C4-2B (cell line): ENCODE results near the gene PRSS1.

Experiments
- H3K27ac ChIP-seq: fragments of 450-650 bp; 2 replicates; pipeline ENCODE4 v1.5.1; 2017
- ZFX ChIP-seq: fragments of 450-650 bp; IDR thresholded peaks from 2 replicates; pipeline ENCODE4 v1.6.1; 2017
- TF ChIP-seq, protein P1 (sequence below): fragments of 450-650 bp; conservative IDR thresholded peaks from 2 replicates; pipeline ENCODE4 v1.5.1; 2017; ENCODE audit warnings: mild to moderate bottlenecking

PRSS1 gene

DNA sequence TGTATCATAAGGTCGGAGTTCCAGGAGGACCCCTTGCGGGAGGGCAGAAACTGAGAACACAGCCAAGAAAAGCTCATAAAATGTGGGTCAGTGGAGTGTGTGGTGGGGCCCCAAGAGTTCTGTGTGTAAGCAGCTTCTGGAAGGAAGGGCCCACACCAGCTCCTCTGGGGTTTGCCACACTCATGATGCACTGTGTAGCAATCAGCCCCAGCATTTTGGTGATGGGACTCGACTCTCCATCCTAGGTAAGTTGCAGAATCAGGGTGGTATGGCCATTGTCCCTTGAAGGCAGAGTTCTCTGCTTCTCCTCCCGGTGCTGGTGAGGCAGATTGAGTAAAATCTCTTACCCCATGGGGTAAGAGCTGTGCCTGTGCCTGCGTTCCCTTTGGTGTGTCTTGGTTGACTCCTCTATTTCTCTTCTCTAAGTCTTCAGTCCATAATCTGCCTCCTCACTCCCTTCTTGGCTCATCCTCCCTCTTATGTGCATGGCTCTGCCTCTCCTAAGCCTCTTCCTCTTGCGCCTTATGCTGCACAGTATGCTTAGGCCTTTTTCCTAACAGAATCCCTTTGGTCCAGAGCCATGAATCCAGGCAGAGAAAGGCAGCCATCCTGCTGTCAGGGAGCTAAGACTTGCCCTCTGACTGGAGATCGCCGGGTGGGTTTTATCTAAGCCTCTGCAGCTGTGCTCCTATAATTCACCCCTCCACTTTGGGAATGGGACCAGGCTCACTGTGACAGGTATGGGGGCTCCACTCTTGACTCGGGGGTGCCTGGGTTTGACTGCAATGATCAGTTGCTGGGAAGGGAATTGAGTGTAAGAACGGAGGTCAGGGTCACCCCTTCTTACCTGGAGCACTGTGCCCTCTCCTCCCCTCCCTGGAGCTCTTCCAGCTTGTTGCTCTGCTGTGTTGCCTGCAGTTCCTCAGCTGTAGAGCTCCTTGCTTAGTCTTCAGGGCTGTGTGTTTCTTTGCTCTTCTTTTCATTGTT lies 39.3 kb downstream of the PRSS1 start:
- no peak for TF ChIP-seq ZFX
- TF ChIP-seq, protein P1, sequence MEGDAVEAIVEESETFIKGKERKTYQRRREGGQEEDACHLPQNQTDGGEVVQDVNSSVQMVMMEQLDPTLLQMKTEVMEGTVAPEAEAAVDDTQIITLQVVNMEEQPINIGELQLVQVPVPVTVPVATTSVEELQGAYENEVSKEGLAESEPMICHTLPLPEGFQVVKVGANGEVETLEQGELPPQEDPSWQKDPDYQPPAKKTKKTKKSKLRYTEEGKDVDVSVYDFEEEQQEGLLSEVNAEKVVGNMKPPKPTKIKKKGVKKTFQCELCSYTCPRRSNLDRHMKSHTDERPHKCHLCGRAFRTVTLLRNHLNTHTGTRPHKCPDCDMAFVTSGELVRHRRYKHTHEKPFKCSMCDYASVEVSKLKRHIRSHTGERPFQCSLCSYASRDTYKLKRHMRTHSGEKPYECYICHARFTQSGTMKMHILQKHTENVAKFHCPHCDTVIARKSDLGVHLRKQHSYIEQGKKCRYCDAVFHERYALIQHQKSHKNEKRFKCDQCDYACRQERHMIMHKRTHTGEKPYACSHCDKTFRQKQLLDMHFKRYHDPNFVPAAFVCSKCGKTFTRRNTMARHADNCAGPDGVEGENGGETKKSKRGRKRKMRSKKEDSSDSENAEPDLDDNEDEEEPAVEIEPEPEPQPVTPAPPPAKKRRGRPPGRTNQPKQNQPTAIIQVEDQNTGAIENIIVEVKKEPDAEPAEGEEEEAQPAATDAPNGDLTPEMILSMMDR = no peak
- H3K27ac ChIP-seq = no peak overlapping the region

DNA sequence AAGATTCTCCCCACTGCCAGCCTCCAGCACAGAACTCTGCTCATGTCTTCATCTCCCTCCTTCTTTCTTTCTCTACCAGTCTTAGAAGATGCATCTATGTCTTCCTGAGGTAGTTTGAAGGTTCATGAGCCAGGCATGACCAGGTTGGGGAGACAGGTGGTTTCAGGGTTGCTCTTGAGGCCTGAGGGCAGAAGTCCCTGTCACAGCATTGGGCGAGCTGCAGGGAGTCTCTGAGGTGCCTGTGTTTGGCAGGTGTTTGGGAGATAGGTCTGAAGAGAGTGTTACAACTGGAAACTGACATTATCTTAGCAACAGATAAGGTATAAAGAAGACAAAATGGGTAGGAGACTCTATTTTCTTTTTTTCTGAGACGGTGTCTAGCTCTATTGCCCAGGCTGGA lies 40.2 kb downstream of the PRSS1 start:
- TF ChIP-seq ZFX = no peak
- TF ChIP-seq, protein P1 = no peak

DNA sequence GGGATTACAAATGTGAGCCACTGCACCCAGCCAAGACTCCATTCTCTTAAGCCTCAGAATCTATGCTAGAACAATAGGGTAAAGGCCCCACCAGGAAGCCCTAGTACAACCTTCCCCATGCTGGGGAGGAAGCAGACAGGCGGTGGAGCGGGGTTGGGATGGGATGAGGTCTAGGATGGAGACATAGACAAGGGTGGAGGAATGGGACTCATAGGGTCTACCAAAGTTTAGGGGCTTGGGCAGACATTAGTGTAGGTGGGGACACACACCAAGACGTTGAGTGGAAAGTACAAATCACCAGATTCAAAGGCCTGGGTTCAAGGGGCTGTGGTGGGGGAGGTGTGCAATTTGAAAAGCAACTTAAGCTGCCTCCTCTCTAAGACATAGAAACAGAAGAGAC lies 40.8 kb downstream of the PRSS1 start:
- TF ChIP-seq ZFX = no peak
- TF ChIP-seq, protein P1 = no peak

More for the DNA sequence above, 40.2 kb downstream of the PRSS1 start:
- H3K27ac ChIP-seq = no peak overlapping the region

DNA sequence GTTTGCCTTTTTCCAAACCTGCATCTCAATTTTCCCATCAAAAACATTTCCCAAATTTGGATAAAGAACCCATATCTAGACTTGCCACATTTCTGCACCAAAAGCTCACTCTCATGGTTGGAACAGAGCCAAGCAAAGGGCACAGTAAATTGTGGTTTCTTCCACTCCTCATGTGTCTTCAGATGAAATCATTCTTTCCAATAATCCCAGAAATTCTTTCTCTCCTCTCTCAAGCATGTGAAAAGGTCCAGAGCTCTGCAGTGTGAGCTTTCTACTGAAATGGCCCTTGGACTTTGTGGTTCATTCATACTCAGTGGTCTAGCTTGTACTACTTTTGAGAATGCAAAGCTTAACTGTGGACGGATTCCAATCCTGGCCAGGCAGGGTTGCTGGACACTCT lies 41.3 kb downstream of the PRSS1 start:
- TF ChIP-seq, protein P1 = no peak
- TF ChIP-seq ZFX = no peak
- H3K27ac ChIP-seq = no peak overlapping the region

More for the DNA sequence above, 40.8 kb downstream of the PRSS1 start:
- H3K27ac ChIP-seq = no peak overlapping the region

DNA sequence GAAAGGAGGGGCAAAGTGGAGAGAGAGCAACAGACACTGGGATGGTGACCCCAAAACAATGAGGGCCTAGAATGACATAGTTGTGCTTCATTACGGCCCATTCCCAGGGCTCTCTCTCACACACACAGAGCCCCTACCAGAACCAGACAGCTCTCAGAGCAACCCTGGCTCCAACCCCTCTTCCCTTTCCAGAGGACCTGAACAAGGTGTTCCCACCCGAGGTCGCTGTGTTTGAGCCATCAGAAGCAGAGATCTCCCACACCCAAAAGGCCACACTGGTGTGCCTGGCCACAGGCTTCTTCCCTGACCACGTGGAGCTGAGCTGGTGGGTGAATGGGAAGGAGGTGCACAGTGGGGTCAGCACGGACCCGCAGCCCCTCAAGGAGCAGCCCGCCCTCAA lies 42.2 kb downstream of the PRSS1 start:
- H3K27ac ChIP-seq = no peak overlapping the region
- TF ChIP-seq, protein P1 = no peak
- no peak for TF ChIP-seq ZFX

DNA sequence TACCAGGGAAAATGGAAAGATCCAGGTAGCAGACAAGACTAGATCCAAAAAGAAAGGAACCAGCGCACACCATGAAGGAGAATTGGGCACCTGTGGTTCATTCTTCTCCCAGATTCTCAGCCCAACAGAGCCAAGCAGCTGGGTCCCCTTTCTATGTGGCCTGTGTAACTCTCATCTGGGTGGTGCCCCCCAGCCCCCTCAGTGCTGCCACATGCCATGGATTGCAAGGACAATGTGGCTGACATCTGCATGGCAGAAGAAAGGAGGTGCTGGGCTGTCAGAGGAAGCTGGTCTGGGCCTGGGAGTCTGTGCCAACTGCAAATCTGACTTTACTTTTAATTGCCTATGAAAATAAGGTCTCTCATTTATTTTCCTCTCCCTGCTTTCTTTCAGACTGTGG lies 42.9 kb downstream of the PRSS1 start:
- TF ChIP-seq, protein P1 = no peak
- no peak for TF ChIP-seq ZFX
- H3K27ac ChIP-seq = no peak overlapping the region

DNA sequence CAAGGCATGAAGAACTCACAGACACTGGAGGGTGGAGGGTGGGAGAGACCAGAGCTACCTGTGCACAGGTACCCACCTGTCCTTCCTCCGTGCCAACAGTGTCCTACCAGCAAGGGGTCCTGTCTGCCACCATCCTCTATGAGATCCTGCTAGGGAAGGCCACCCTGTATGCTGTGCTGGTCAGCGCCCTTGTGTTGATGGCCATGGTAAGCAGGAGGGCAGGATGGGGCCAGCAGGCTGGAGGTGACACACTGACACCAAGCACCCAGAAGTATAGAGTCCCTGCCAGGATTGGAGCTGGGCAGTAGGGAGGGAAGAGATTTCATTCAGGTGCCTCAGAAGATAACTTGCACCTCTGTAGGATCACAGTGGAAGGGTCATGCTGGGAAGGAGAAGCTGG lies 43.3 kb downstream of the PRSS1 start:
- TF ChIP-seq, protein P1 = no peak
- no peak for TF ChIP-seq ZFX
- no peak overlapping the region for H3K27ac ChIP-seq
